Thoracic aorta (tissue), 2 donors: Measurements from ENCODE around the gene UCP3. TPM values are rescaled to one million over a fixed set of nuclear protein-coding genes. Genes with fewer than 3 reads are reported as not detected.

ENCODE experiments used
- ATAC-seq: fragments of 150-250 bp; one replicate; pipeline ENCODE4 v1.8.0; 2017; ENCODE audit warnings: low read depth; ENCODE audit not compliant: insufficient number of reproducible peaks, low FRiP score
- DNase-seq: peaks from one replicate; pipeline ENCODE4 v3.0.0-alpha.2; 2020; ENCODE audit warnings: low spot score
- H3K27ac ChIP-seq, 2 donors: fragments of 200-600 bp; sonication (generic); 1 replicate in 1 of 2; 2 replicates in 1 of 2; pipeline ENCODE4 v1.5.1; 2016; ENCODE audit warnings: mild to moderate bottlenecking in 2 of 2, moderate library complexity in 2 of 2
- H3K27me3 ChIP-seq: fragments of 200-600 bp; sonication (generic); replicated peaks from 2 replicates; pipeline ENCODE4 v1.6.0; 2016; ENCODE audit warnings: mild to moderate bottlenecking; ENCODE audit not compliant: insufficient read depth
- H3K36me3 ChIP-seq: fragments of 200-600 bp; sonication (generic); one replicate; pipeline ENCODE4 v1.5.1; 2016
- H3K4me1 ChIP-seq, 2 donors: fragments of 200-600 bp; sonication (generic); 1 replicate in 1 of 2; 2 replicates in 1 of 2; pipeline versions ENCODE4 v1.5.1 to v1.6.0; 2016; ENCODE audit warnings: low read depth in 2 of 2, mild to moderate bottlenecking in 1 of 2; ENCODE audit not compliant: control insufficient read depth in 1 of 2
- H3K4me3 ChIP-seq: fragments of 200-600 bp; sonication (generic); 2 replicates; pipeline ENCODE4 v1.5.1; 2016; ENCODE audit warnings: mild to moderate bottlenecking
- H3K9me3 ChIP-seq: fragments of 200-600 bp; sonication (generic); 2 replicates; pipeline ENCODE4 v1.5.1; 2016
- total RNA-seq, 2 donors: library from RNA; depleted of rRNA; stranded (reverse); fragments of >200 nt; gene quantifications; one replicate each; pipeline versions ENCODE4 v1.1.0 to v1.2.3, GENCODE V29; 2016
- TF ChIP-seq, protein P1 (sequence below): fragments of 200-600 bp; sonication (generic); IDR thresholded peaks from one replicate; pipeline ENCODE4 v1.5.1; 2019; ENCODE audit warnings: antibody characterized with exemption

UCP3 gene
- total RNA-seq, result 10 to 100 TPM in 1 of 2 donors, under 1 TPM in 1; 0.14 to 13.9 TPM

- no peak for DNase-seq
- TF ChIP-seq, protein P1, sequence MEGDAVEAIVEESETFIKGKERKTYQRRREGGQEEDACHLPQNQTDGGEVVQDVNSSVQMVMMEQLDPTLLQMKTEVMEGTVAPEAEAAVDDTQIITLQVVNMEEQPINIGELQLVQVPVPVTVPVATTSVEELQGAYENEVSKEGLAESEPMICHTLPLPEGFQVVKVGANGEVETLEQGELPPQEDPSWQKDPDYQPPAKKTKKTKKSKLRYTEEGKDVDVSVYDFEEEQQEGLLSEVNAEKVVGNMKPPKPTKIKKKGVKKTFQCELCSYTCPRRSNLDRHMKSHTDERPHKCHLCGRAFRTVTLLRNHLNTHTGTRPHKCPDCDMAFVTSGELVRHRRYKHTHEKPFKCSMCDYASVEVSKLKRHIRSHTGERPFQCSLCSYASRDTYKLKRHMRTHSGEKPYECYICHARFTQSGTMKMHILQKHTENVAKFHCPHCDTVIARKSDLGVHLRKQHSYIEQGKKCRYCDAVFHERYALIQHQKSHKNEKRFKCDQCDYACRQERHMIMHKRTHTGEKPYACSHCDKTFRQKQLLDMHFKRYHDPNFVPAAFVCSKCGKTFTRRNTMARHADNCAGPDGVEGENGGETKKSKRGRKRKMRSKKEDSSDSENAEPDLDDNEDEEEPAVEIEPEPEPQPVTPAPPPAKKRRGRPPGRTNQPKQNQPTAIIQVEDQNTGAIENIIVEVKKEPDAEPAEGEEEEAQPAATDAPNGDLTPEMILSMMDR, result no peak
- Histone ChIP-seq H3K36me3 (no peaks in the 10 kb centered on the region), H3K9me3 (no peaks in the 10 kb centered on the region), H3K27ac (no peak within 1 kb of the TSS), H3K4me3 (no peak within 1 kb of the TSS), H3K4me1 (no peaks in the 10 kb centered on the region), H3K27me3 (no peaks in the 10 kb centered on the region)
- no peak for ATAC-seq
Observed at GRCh38 chr11:74008373-74009229, at the start of gene UCP3. TSS of gene UCP3 (minus strand) at chr11:74009085. CDS start at chr11:74007042, 2,043 bp downstream.

DNA sequence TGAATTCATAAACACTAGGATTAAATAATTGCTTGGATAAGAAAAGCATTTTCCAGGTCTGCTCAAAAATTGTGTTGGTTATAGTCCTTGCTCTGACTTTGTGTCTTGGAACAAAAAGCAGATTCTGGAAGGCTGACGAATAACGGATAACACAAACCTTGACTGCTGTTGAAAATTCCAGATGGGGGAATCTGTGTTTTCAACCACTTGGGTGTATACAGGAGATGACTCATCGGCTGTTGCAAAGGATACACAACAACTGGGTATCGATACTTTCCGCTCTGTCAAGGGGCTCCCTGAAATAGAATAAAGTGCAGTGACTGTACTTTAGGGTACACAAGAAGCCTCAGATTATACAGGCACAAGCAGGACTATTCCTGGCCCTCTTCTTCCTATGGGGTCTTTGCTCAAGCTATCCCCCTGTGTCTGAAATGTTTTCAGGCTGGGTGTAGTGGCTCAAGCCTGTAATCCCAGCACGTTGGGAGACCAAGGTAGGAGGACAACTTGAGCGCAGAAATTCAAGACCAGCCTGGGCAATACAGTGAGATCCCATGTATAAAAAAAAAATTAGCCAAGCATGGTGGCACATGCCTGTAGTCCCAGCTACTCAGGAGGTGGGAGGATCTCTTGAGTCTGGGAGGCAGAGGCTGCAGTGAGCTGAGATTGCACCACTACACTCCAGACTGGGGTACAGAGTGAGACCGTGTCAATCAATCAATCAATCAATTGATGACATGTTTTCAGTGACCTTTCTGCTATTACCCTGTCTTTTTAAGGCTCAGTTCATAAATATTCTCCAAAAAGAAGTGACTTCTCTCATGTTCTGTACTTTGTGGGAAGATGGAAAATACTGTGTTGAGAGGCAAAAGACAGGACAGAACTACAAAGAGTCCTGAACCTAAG is 48.6 kb upstream of the UCP3 start:
- no peaks in the 10 kb centered on the region for H3K36me3 ChIP-seq
- TF ChIP-seq, protein P1, result no peak
- DNase-seq (no peak), ATAC-seq (no peak)
- H3K27me3 ChIP-seq, result no peaks in the 10 kb centered on the region
- H3K27ac ChIP-seq, result no peak overlapping the region
- no peaks in the 10 kb centered on the region for H3K9me3 ChIP-seq
- H3K4me3 ChIP-seq, result no peak overlapping the region
- H3K4me1 ChIP-seq, result no peaks in the 10 kb centered on the region

DNA sequence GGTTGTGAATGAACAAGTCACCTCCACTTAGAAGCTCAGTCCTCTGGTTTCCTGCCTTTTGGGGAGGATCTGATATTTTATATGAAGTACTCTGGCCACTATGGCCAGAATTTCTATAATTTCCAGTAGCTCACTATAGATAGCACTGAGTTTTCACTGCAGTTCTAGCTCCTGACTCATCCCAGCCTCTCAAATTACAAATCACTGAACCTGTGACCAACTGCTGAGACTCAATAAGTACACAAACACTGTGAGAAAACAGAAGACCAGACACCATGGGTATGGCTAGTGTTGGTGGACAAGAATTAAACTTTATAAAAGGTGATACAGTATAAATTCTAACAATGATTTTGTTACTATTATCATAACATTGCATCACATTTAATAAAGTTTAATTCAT is 47.1 kb upstream of the UCP3 start:
- TF ChIP-seq, protein P1, result no peak
- Histone ChIP-seq H3K4me1 (no peaks in the 10 kb centered on the region), H3K27me3 (no peaks in the 10 kb centered on the region), H3K4me3 (no peak overlapping the region), H3K36me3 (no peaks in the 10 kb centered on the region), H3K9me3 (no peaks in the 10 kb centered on the region), H3K27ac (no peak overlapping the region)
- no peak for ATAC-seq
- no peak for DNase-seq

DNA sequence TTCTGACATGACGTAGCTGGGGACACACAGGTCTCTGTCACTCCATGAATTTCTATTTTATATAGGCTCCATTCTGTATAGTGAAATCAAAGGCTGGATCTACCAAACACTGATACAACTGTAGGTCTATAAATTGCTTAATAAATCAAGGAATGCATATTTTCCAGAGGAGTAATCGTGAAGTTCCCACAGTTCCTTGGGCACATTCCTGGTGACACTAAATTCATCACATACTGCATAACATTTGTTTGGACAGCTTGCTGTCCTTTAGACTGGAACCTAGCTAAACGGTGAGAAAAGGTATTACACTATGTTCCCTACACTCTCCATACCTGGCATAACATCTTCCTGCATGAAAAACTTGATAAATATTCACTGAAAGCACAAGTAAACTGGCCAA is 41.6 kb upstream of the UCP3 start:
- Histone ChIP-seq H3K27me3 (no peaks in the 10 kb centered on the region), H3K27ac (no peak overlapping the region), H3K4me1 (no peaks in the 10 kb centered on the region), H3K4me3 (no peak overlapping the region), H3K36me3 (no peaks in the 10 kb centered on the region), H3K9me3 (no peaks in the 10 kb centered on the region)
- TF ChIP-seq, protein P1, result no peak
- no peak for DNase-seq
- ATAC-seq, result no peak

- TF ChIP-seq, protein P1, result no peak
- DNase-seq, result no peak
- no peak for ATAC-seq
- Histone ChIP-seq H3K27me3 (no peaks in the 10 kb centered on the region), H3K4me1 (no peaks in the 10 kb centered on the region), H3K4me3 (no peak overlapping the region), H3K36me3 (no peaks in the 10 kb centered on the region), H3K9me3 (no peaks in the 10 kb centered on the region), H3K27ac (no peak overlapping the region)
Observed at GRCh38 chr11:74048993-74049392, 40.1 kb upstream of the UCP3 start.
